Hematopoietic multipotent progenitor cell treated with erythropoietin and hydrocortisone succinate and interleukin-3 and kit ligand, for 15 days (in vitro differentiated cells): ENCODE measurements around the gene ZMIZ1.

Experiments used
- DNase-seq: peaks from one replicate; pipeline ENCODE4 v3.0.0-alpha.2; 2015; ENCODE audit warnings: low spot score

ZMIZ1 gene

DNA sequence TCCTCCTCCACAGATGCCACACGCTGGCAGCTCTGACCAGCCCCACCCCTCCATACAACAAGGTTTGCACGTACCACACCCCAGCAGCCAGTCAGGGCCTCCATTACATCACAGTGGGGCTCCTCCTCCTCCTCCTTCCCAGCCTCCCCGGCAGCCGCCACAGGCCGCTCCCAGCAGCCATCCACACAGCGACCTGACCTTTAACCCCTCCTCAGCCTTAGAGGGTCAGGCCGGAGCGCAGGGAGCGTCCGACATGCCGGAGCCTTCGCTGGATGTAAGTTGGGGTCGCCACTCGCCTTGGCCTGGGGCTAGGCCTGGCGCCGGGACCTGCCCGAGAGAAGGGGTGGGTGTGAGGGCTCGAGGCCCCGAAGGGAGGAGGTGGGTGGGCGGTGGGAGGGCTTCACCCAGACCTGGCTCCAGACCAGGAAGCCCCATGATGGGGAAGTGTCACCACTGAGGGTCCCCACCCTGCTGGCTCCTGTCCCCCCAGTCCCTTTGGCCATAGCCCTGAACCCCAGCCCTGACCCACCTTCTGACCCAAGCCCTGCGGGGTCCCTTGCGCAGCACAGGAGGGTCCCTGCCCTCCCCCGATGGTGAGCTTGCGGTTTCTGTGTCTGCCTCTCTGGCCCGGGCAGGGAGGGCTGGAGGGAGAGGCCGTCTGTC is 242.3 kb downstream of the ZMIZ1 start:
- DNase-seq, result no peak

DNA sequence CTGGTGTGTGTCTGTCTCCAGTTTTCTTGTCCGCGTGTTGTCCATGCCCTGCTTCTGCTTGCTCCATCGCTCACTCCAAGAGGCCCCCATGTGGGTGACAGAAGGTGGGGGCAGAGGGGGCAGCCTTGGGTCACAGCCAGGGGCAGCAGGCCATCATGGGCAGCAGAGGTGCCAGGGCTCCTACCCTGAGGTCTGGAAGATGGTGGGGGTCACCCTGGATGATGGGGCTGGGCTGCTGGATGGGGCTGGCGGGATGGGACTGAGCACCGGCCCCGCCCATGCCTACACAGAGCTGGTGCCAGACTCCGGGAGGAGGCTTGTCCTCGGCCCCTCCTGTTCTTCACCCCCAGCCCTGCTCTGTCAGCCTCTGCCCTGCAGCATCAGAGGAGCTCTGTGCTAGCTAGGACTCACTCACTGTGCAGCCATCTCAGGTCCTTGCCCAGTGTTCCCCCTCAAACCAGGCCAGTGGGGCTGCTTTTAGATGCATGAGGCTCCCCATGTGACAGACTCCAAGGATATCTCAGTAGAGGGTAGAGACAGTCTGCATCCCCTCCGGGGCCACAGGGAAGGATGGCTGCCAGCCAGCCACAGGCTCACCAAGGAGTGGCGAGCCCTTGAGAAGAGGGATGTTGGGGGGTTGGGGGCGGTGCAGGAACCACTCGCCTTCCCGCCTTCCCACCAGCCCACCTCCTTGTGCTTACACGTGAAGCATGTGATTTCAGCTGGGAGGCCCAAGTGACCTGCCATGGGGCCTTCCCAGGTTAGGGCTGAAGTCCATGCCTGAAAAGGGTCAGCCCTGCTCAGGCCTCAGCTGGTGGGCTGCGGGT is 243.0 kb downstream of the ZMIZ1 start:
- no peak for DNase-seq

GRCh38 chr10:79312601-79313187 is 243.9 kb downstream of the ZMIZ1 start:
- no peak for DNase-seq

GRCh38 chr10:79313320-79313719 is 244.6 kb downstream of the ZMIZ1 start:
- DNase-seq, result no peak

GRCh38 chr10:79313911-79314439 is 245.2 kb downstream of the ZMIZ1 start:
- no peak for DNase-seq

DNA sequence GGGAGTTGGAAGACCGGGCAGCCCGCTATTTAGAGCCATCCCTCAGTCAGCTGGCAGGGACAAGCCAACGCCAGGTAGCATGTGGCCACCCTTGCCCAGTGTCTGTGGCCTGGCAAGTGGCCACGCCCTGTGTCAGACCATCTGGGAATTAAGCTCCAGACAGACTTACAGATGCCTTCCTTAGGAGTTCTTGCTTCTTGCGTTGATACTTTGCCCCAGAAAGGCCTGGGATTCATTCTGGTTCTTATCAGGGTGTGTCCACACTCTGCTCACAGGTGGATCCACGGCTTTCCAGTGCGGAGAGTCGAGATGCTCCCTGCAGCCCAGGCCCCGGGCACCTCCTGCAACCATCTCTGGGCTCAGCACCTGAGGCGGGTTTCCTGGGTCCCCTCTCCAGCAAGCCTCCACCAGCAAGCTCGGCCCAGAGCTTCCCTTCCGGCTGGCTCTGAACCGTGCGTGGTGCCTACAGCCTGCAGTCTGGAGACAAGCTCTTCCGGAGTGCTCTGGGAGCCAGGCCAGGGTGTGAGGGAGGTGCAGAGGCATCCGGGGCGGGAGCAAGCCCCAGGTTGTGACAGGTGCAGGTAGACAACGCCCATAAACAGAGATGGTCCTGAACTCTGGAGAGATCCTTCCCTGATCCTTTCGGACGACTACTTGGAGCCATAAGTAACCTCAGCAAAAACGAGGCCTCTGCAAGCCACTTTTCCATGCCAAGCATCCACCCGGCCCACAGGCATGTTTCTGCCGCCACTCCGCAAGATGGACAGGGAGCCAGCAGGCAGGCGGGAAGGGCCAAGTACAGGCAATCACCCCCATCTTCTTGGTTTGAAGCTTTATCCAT is 246.2 kb downstream of the ZMIZ1 start:
- no peak for DNase-seq

DNA sequence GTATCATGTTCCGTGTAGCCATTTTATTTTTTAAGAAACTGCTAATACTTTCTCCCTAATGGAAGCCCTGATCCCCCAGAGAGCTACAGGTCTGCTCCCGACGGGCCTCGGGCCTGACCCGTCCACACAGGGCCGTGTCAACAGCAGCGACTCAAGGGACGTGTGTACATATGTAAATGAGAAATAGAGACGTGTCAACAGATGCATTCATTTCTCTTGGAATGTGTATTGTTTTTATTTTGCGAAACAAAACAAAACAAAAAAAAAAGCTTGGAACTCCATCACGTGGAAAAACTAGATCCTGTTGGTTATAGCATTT is 246.8 kb downstream of the ZMIZ1 start:
- no peak for DNase-seq

- no peak for DNase-seq
Observed at GRCh38 chr10:79316671-79317431, 248.1 kb downstream of the ZMIZ1 start.

GRCh38 chr10:79318369-79318768 is 249.6 kb downstream of the ZMIZ1 start:
- no peak for DNase-seq

DNA sequence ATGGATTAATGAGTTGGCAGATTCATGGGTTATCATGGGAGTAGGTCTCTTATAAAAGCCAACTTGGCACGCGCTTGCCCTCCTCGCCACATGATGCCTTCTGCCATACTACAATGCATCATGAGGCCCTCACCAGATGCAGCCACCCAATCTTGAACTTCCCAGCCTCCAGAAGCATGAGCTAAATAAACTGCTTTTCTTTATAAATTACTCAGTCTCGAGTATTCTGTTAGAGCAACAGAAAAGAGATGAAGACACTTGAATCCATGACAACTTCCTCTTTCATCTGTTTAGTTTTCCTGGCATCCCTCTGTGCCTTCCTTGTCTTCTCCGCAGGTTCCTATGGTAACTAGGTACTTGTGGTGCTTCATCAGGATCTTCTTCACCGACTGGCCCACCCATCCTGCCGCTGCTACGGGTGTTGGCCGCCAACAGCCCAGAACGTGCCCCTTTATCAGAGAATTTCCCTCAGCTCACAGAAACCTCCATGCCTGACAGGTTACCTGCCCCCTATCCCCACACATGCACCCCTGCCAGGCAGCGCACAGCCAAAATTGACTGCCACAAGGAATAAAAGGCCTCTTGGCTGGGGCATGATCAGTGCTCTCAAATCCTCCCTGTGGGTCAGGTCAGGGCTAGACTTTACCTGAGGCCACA is 250.5 kb downstream of the ZMIZ1 start:
- DNase-seq, result no peak

DNA sequence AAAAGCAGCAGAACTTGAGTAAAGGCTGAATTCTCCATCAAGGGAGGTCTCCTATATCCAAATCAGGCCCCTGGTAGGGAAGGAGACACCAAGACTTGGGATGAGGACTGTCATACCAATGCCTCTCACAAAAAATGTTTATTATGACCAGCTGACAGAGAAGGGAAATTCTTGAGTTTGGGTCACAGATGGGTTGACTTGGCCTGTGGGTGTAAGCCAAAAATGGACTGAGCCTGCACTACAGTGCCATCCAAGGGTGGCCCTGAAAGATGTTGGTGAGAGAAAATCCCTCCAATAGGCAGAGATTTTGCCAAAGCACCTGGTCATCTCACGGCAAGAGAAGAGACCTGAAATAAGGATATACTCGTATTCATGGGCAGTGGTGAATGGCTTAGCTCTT is 251.6 kb downstream of the ZMIZ1 start:
- DNase-seq, result no peak

DNA sequence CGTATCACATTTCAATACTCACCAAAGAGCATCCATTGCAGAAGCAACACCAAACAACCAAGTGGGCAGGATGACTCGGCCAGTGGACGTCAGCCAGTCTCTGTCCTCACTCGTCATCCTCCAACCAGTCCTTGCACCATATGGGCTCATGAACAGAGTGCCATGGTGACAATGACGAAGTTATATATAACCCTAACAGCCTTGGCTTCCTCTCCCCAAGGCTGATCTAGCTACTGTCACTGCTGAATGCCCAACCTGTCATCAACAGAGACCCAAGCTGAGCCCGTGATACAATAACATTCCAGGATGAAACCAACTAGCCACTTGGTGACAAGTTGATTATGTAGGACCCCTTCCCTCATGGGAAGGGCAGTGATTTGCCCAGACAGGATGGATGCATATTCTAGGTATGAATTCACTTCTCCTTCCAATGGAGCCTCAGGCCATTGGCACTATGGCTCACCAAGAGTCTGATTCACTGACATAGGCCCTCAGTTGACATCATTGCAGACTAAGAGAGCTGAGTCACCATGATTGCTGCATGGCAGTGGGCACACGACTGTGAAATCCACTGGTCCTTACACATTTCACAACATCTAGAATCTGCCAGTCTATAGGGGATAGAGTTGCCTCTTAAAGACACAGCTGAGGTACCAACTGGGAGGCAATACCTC is 252.2 kb downstream of the ZMIZ1 start:
- no peak for DNase-seq

- DNase-seq, result no peak
Observed at GRCh38 chr10:79321494-79321882, 252.7 kb downstream of the ZMIZ1 start.

DNA sequence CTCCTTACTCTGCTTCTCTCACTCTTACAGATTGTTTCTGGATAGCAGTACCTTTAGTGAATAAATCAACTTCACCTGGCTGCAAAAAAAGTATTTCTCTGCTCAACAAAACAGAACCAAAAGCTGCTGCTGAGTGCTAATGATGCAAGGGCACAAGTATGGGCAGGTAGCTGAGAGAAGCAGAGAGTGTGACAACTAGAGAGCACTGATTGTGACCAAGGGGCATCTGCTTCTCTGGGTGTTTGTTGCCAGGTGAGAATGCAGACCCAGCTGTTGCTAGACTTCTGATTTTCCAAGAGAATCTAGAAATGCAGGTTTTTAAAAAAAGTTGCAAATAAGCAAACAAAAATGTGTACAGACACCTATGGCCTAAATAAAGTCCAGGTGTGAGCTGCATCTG is 253.2 kb downstream of the ZMIZ1 start:
- DNase-seq, result no peak

- no peak for DNase-seq
Observed at GRCh38 chr10:79322616-79323543, 254.1 kb downstream of the ZMIZ1 start.

GRCh38 chr10:79323602-79324001 is 254.8 kb downstream of the ZMIZ1 start:
- DNase-seq, result no peak

- no peak for DNase-seq
Observed at GRCh38 chr10:79324032-79324695, 255.4 kb downstream of the ZMIZ1 start.

- no peak for DNase-seq
Observed at GRCh38 chr10:79326361-79327089, 257.8 kb downstream of the ZMIZ1 start.
